IPS-18a (cell line): ENCODE results near the gene C4orf36.
"Not testable (repeated sequence)": the region's sequence is repeated elsewhere in the genome, so short reads cannot be mapped to it uniquely, and the experiment has no call there.

Experiments
- H3K27ac ChIP-seq: one replicate; pipeline ENCODE4 v1.5.1; 2013; ENCODE audit warnings: low read length
- H3K27me3 ChIP-seq: one replicate; pipeline ENCODE4 v1.6.1; 2013; ENCODE audit warnings: mild to moderate bottlenecking, low read length; ENCODE audit not compliant: control insufficient read depth, insufficient read depth
- H3K36me3 ChIP-seq: one replicate; pipeline ENCODE4 v1.6.1; 2013; ENCODE audit warnings: low read depth, low read length; ENCODE audit not compliant: control insufficient read depth
- H3K4me1 ChIP-seq: one replicate; pipeline ENCODE4 v1.6.1; 2013; ENCODE audit warnings: low read depth, low read length; ENCODE audit not compliant: control insufficient read depth
- H3K4me3 ChIP-seq: one replicate; pipeline ENCODE4 v1.5.1; 2013; ENCODE audit warnings: low read length
- H3K9ac ChIP-seq: one replicate; pipeline ENCODE4 v1.6.1; 2013; ENCODE audit warnings: mild to moderate bottlenecking, low read length, moderate library complexity
- H3K9me3 ChIP-seq: one replicate; pipeline ENCODE4 v1.6.1; 2013; ENCODE audit warnings: low read depth, low read length; ENCODE audit not compliant: control insufficient read depth

The C4orf36 gene

GRCh38 chr4:86876894-86877685, 15.1 kb downstream of the C4orf36 start:
- no peak overlapping the region for H3K9ac ChIP-seq
- H3K36me3 ChIP-seq: no peaks in the 10 kb centered on the region
- no peak overlapping the region for H3K4me3 ChIP-seq
- H3K4me1 ChIP-seq: peaks cover under 1% of the 10 kb centered on the region
- H3K27ac ChIP-seq: no peak overlapping the region
- no peaks in the 10 kb centered on the region for H3K9me3 ChIP-seq
- H3K27me3 ChIP-seq: no peaks in the 10 kb centered on the region

- not testable (repeated sequence) for H3K36me3 ChIP-seq, H3K9ac ChIP-seq, H3K4me1 ChIP-seq, H3K27ac ChIP-seq, H3K4me3 ChIP-seq, H3K27me3 ChIP-seq, H3K9me3 ChIP-seq
Measured at GRCh38 chr4:86875436-86875835, 16.8 kb downstream of the C4orf36 start.

DNA sequence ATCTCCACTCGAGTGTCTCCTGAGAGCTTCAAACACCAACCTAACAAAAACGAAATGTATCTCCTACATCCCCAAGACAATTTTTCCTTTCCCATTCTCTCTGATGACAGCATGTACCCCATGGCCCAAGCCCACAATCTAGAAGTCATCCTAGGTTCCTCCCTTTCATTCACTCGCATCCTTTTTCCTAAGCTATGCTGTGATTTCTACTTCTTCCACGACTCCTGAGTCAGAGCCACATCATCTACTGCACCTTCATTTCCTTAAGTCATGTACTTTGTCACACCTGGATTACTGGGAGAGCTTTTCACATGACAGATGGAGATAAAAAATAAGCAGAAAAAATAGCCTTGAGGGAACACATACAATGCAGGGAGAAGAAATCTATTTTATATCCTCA, 20.1 kb downstream of the C4orf36 start:
- H3K9ac ChIP-seq: no peak overlapping the region
- H3K36me3 ChIP-seq: no peaks in the 10 kb centered on the region
- no peaks in the 10 kb centered on the region for H3K4me1 ChIP-seq
- no peaks in the 10 kb centered on the region for H3K27me3 ChIP-seq
- no peak overlapping the region for H3K4me3 ChIP-seq
- no peaks in the 10 kb centered on the region for H3K9me3 ChIP-seq
- H3K27ac ChIP-seq: no peak overlapping the region

DNA sequence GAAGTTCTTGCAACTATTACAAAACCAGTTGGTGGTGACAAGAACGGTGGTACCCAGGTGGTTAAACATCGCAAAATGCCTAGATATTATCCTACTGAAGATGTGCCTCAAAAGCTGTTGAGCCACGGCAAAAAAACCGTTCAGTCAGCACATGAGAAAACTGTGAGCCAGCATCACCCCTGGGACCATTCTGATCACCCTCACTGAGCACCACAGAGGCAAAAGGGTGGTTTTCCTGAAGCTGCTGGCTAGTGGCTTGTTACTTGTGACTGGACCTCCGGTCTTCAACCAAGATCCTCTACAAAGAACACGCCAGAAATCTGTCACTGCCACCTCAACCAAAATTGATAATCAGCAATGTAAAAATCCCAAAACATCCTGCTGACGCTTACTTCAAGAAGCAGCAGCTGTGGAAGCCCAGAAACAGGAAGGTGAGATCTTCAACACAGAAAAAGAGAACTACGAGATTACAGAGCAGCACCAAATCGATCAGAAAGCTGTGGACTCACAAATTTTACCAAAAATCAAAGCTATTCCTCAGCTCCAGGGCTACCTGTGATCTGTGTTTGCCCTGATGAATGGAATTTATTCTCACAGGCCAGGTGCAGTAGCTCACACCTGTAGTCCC, 21.7 kb downstream of the C4orf36 start:
- no peaks in the 10 kb centered on the region for H3K4me1 ChIP-seq
- no peak overlapping the region for H3K4me3 ChIP-seq
- H3K9ac ChIP-seq: no peak overlapping the region
- H3K27ac ChIP-seq: no peak overlapping the region
- H3K36me3 ChIP-seq: no peaks in the 10 kb centered on the region
- no peaks in the 10 kb centered on the region for H3K9me3 ChIP-seq
- no peaks in the 10 kb centered on the region for H3K27me3 ChIP-seq

DNA sequence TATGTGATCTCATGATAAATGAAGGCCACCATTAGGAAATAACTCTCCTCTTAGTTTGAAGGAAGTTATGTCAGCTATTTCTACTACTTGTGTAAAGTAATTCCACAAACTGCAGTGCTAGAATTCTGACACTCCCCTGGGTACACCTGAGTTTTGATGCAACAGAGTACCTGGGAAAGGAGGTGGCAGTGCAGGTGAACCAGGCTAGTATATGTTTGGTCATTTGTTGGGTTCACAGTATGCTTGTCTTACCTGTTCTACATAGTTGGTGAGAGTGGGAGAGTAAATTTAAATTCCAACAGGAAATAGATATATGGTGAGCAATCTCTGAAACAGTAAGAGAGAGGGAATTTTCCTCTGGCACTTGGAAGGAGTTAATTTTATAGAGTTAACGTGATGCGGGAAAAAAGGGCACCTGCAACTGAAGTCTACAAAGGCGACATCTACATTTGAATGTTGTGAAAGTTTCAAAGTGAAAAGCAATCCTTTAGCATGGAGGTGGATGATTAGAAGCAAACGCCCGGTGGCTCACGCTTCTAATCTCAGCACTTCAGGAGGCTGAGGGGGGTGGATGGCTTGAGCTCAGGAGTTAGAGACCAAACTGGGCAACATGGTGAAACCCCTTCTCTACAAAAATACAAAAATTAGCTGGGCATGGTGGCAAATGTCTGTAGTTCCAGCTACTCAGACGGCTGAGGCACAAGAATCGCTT, 34.7 kb downstream of the C4orf36 start:
- no peak overlapping the region for H3K9ac ChIP-seq
- H3K27me3 ChIP-seq: peaks cover 16% of the 10 kb centered on the region
- no peak overlapping the region for H3K4me3 ChIP-seq
- H3K27ac ChIP-seq: no peak overlapping the region
- H3K4me1 ChIP-seq: peaks cover 11% of the 10 kb centered on the region
- H3K36me3 ChIP-seq: no peaks in the 10 kb centered on the region
- no peaks in the 10 kb centered on the region for H3K9me3 ChIP-seq

DNA sequence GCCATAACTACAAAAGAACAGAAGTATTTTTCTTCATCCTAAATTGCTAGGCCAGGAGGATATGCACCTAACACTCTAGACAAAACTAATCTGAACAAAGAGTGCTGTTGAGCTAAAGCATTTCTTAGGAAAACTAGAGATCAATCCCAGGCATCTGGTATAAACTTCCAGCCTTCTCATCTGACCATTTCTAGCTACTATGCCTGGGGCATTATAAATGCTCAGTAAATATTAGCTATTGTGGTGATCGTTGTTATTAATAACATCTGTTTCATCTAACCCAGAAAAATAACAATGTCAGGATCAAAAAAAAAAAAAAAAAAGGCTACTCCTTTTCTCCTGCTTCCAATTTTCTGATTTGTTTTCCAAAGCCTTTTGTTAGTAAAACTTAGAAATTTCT, 35.3 kb downstream of the C4orf36 start:
- peaks cover 16% of the 10 kb centered on the region for H3K27me3 ChIP-seq
- H3K9me3 ChIP-seq: no peaks in the 10 kb centered on the region
- no peak overlapping the region for H3K9ac ChIP-seq

DNA sequence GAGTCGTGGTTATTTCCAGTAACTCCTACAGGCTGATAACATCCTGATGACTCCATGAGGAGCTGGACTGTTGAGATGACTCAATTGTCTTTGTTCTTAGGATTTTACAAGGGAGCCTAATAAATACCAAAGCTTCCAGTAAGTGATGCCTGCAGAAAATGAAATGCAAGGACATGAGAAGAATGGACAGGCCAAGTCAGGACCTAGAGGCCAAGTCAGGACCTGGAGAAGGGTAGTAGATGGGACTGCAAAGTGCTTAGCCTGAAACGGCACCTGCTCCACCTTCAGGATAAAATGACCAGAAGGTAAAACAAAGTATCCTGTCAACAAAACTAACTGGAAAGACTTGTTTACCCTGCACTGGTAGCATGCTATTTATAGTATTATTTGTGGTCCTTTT, 36.6 kb downstream of the C4orf36 start:
- Histone ChIP-seq H3K9ac (no peak overlapping the region), H3K9me3 (no peaks in the 10 kb centered on the region), H3K36me3 (no peaks in the 10 kb centered on the region), H3K27me3 (peaks cover 16% of the 10 kb centered on the region), H3K4me3 (no peak overlapping the region), H3K27ac (no peak overlapping the region), H3K4me1 (peaks cover 11% of the 10 kb centered on the region)

More for the DNA sequence above, 35.3 kb downstream of the C4orf36 start:
- H3K27ac ChIP-seq: no peak overlapping the region
- H3K4me3 ChIP-seq: no peak overlapping the region
- peaks cover 11% of the 10 kb centered on the region for H3K4me1 ChIP-seq
- H3K36me3 ChIP-seq: no peaks in the 10 kb centered on the region

DNA sequence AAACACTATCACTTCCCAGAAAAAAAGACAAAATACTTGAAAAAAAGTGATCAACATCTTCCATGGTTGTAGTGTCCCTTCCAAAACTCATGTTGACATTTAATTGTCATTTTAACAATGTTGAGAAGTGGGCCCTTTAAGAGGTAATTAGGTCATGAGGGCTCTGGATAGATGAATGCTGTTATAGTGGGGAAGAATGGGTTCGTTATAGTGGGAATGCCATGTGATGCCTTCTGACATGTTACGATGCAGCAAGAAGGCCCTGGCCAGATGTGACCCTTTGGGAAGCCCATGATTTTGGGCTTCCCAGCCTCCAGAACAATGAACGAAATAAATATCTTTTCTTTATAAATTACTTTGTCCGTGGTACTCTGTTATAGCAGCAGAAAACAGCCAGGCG, 39.0 kb downstream of the C4orf36 start:
- H3K9me3 ChIP-seq: no peaks in the 10 kb centered on the region
- peaks cover 11% of the 10 kb centered on the region for H3K4me1 ChIP-seq
- no peak overlapping the region for H3K9ac ChIP-seq
- H3K36me3 ChIP-seq: no peaks in the 10 kb centered on the region
- H3K4me3 ChIP-seq: no peak overlapping the region
- H3K27ac ChIP-seq: no peak overlapping the region
- peaks cover 9% of the 10 kb centered on the region for H3K27me3 ChIP-seq

- no peak within 1 kb of the TSS for H3K4me3 ChIP-seq
Measured at GRCh38 chr4:86848732-86849619, 43.2 kb downstream of the C4orf36 start, which contains the start of gene SLC10A6. Gene SLC10A6 (minus strand): TSS chr4:86849384. CDS start chr4:86849115, 269 bp downstream.

DNA sequence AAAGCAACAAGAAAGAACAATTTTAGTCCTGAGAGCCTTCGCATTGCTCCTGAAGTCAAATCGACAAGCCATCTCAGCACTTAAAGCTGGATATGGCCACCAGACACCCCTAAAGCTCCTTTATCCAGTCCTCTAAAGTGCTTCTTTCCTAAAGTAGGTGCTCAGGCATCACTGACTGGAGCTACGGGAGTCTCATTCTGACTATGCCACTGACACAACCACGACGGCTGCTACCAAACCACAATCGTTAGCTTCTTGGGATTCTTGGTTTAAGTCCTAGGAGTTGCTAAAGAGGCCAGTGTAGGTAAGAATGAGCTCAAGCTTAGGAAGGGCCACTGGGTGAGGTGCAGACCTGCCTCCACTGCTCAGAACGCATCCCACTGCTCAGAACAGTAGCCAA, 44.1 kb downstream of the C4orf36 start:
- no peak overlapping the region for H3K27ac ChIP-seq
- H3K36me3 ChIP-seq: no peaks in the 10 kb centered on the region
- H3K4me3 ChIP-seq: no peak overlapping the region
- H3K9me3 ChIP-seq: no peaks in the 10 kb centered on the region
- no peak overlapping the region for H3K9ac ChIP-seq
- peaks cover 6% of the 10 kb centered on the region for H3K4me1 ChIP-seq
- no peaks in the 10 kb centered on the region for H3K27me3 ChIP-seq

More at GRCh38 chr4:86848732-86849619, 43.2 kb downstream of the C4orf36 start, which contains the start of gene SLC10A6:
- Histone ChIP-seq H3K27ac (no peak within 1 kb of the TSS), H3K36me3 (no peaks in the 10 kb centered on the region), H3K9me3 (no peaks in the 10 kb centered on the region), H3K27me3 (no peaks in the 10 kb centered on the region), H3K9ac (no peak within 1 kb of the TSS), H3K4me1 (peaks cover 6% of the 10 kb centered on the region)

DNA sequence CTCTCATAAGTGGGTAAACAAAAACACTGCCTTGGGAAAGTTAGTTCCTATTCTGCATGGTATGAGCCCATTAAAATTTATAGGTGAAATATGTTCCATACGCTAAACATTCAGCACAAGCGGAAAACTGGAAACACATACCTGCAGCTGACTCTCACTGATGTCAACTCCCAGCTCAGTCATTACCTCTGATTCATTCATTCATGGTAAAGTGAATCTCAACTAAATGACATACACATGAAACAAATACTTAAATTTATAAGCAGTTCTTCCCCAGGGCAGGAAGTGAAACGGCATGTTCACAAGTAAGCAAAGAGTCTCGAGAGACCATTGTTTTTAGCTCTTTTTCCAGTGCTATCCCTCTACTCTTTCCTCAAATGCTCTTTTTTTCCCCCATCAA, 44.7 kb downstream of the C4orf36 start:
- no peak overlapping the region for H3K27ac ChIP-seq
- H3K4me1 ChIP-seq: peaks cover 6% of the 10 kb centered on the region
- H3K4me3 ChIP-seq: no peak overlapping the region
- H3K9me3 ChIP-seq: no peaks in the 10 kb centered on the region
- no peaks in the 10 kb centered on the region for H3K27me3 ChIP-seq
- no peaks in the 10 kb centered on the region for H3K36me3 ChIP-seq
- H3K9ac ChIP-seq: no peak overlapping the region
